Measurements from ENCODE around the gene DHRS7C.

DHRS7C gene

GRCh38 chr17:9809409-9809808, 18.0 kb upstream of the DHRS7C start:
- no peak for TF ChIP-seq CTCF (IDR thresholded peaks at IDR 0.05; ENCODE audit: low read depth, low read length)
- no peak for DNase-seq (ENCODE audit: extremely low read depth, low read depth)

- DNase-seq (ENCODE audit: extremely low read depth, low read depth) = no peak
- TF ChIP-seq CTCF (IDR thresholded peaks at IDR 0.05; ENCODE audit: low read depth, low read length) = no peak
Measured at GRCh38 chr17:9806699-9807098, 15.3 kb upstream of the DHRS7C start.

GRCh38 chr17:9805769-9806168, 14.4 kb upstream of the DHRS7C start:
- no peak for TF ChIP-seq CTCF (IDR thresholded peaks at IDR 0.05; ENCODE audit: low read depth, low read length)
- no peak for DNase-seq (ENCODE audit: extremely low read depth, low read depth)

- no peak for DNase-seq (ENCODE audit: extremely low read depth, low read depth)
- no peak for TF ChIP-seq CTCF (IDR thresholded peaks at IDR 0.05; ENCODE audit: low read depth, low read length)
Measured at GRCh38 chr17:9802697-9803096, 11.3 kb upstream of the DHRS7C start.

- DNase-seq (ENCODE audit: extremely low read depth, low read depth) = no peak
- no peak for TF ChIP-seq CTCF (IDR thresholded peaks at IDR 0.05; ENCODE audit: low read depth, low read length)
Measured at GRCh38 chr17:9802294-9802693, 10.9 kb upstream of the DHRS7C start.

GRCh38 chr17:9801505-9801904, 10.1 kb upstream of the DHRS7C start:
- TF ChIP-seq CTCF (IDR thresholded peaks at IDR 0.05; ENCODE audit: low read depth, low read length) = no peak

GRCh38 chr17:9798724-9799123, 7.3 kb upstream of the DHRS7C start:
- DNase-seq (ENCODE audit: extremely low read depth, low read depth) = no peak
- no peak for TF ChIP-seq CTCF (IDR thresholded peaks at IDR 0.05; ENCODE audit: low read depth, low read length)

More at GRCh38 chr17:9801505-9801904, 10.1 kb upstream of the DHRS7C start:
- no peak for DNase-seq (ENCODE audit: extremely low read depth, low read depth)
